K562 (cell line): ENCODE measurements around the gene DOLPP1. TPM values are rescaled to one million over a fixed set of nuclear protein-coding genes. Genes with fewer than 3 reads are reported as not detected.

Source experiments
- ATF6 ChIP-seq: sonication (generic); formaldehyde crosslinking; IDR thresholded peaks from 2 replicates; pipeline ENCODE4 v1.4.0; 2020; ENCODE audit warnings: mild to moderate bottlenecking, missing genetic modification reagents
- CBFA2T2 ChIP-seq: fragments of 450-650 bp; conservative IDR thresholded peaks from 2 replicates; pipeline ENCODE4 v1.6.1; 2017; ENCODE audit warnings: mild to moderate bottlenecking
- DEAF1 ChIP-seq: fragments of 450-650 bp; formaldehyde crosslinking; IDR thresholded peaks from 2 replicates; pipeline ENCODE4 v1.4.0; 2020; ENCODE audit warnings: mild to moderate bottlenecking, moderate library complexity
- ETV1 ChIP-seq: fragments of 450-650 bp; conservative IDR thresholded peaks from 2 replicates; pipeline ENCODE4 v1.6.1; 2016; ENCODE audit warnings: missing genetic modification characterization, control low read depth, low read depth, missing compliant biosample characterization
- ETV6 ChIP-seq, 3 experiments: fragments of 150-350 bp in 1 of 3; sonication (generic) in 1 of 3; formaldehyde crosslinking in 1 of 3; IDR thresholded peaks; 2 replicates each; pipeline versions ENCODE4 v1.6.1 to v1.8.0; 2014 to 2022; ENCODE audit warnings: borderline replicate concordance in 2 of 3, low read depth in 2 of 3, antibody characterized with exemption in 1 of 3, low read length in 1 of 3, mild to moderate bottlenecking in 1 of 3, missing genetic modification reagents in 1 of 3
- KLF6 ChIP-seq: fragments of 250-450 bp; sonication (Bioruptor Pico); IDR thresholded peaks from 2 replicates; pipeline ENCODE4 v1.4.0; 2020; ENCODE audit warnings: mild to moderate bottlenecking, moderate library complexity, borderline replicate concordance
- TEAD1 ChIP-seq, 2 experiments: fragments of 450-650 bp in 1 of 2; sonication (generic) in 1 of 2; formaldehyde crosslinking; IDR thresholded peaks; 2 replicates each; pipeline versions ENCODE4 v1.4.0 to v1.8.0; 2020 to 2022; ENCODE audit warnings: mild to moderate bottlenecking in 2 of 2, missing genetic modification reagents in 1 of 2
- ZBTB33 ChIP-seq: sonication (generic); formaldehyde crosslinking; IDR thresholded peaks from 2 replicates; pipeline ENCODE4 v1.8.1; 2023; ENCODE audit warnings: mild to moderate bottlenecking, missing genetic modification reagents
- ZNF184 ChIP-seq: sonication (generic); formaldehyde crosslinking; IDR thresholded peaks from 2 replicates; pipeline ENCODE4 v1.5.0; 2020; ENCODE audit warnings: missing genetic modification reagents
- polyA plus RNA-seq, 8 experiments: library from polyadenylated mRNA; depleted of rRNA in 4 of 8; stranded (reverse) in 5 of 8; unstranded in 3 of 8; fragments of >200 nt; fragmentation: Nextera tagmentation in 2 of 8; fragmentation: Illumina TruSeq in 1 of 8; extraction: Ambion mirVana in 2 of 8; extraction: Trizol in 1 of 8; gene quantifications; 2 replicates each; pipeline versions ENCODE4 v1.2.1 to v1.2.3, GENCODE V29; 2011 to 2014; ENCODE audit warnings: inconsistent platforms in 1 of 8, missing spikeins in 1 of 8
- total RNA-seq, 7 experiments: library from RNA; depleted of rRNA in 6 of 7; stranded (reverse); fragments of >200 nt in 6 of 7; fragmentation: Illumina TruSeq in 2 of 7; extraction: Trizol in 2 of 7; gene quantifications; 2 replicates each; pipeline versions ENCODE4 v1.2.1 to v1.2.3, GENCODE V29; 2011 to 2021; ENCODE audit warnings: low replicate concordance in 1 of 7

The DOLPP1 gene
- total and polyA plus RNA-seq, 9 of the 15 experiments (the other 6 are each of a cell fraction or from before 2014, with no cell fraction given), result 3.0 to 39.8 (median 30.5) TPM

GRCh38 chr9:129139993-129140396 lies 59.1 kb downstream of the DOLPP1 start (continued):
- TF ChIP-seq KLF6 (no peak), CBFA2T2 (no peak), DEAF1 (CRISPR knock-in tag) (peak; percentile 29; the same call in 1 of the 2 replicates), ETV6 (IDR thresholded peaks at IDR 0.05; ENCODE audit: borderline replicate concordance in 1 of 2, low read depth in 2 of 2, low read length in 1 of 2) (no peak), ETV6 (CRISPR knock-in tag; IDR thresholded peaks at IDR 0.05; ENCODE audit: borderline replicate concordance) (no peak), ETV1 (tag) (peak; percentile 80), ZNF184 (no peak), ATF6 (CRISPR knock-in tag) (no peak), ZBTB33 (no peak), TEAD1 (CRISPR knock-in tag; IDR thresholded peaks at IDR 0.05) (peak in 1 of 2 experiments; percentile 33; a peak in 1 of 4 replicates)
